ENCODE results near the gene SV2C. TPM values are rescaled to one million over a fixed set of nuclear protein-coding genes. Genes with fewer than 3 reads are reported as not detected.
"Not testable (repeated sequence)": the region's sequence is repeated elsewhere in the genome, so short reads cannot be mapped to it uniquely, and the experiment has no call there.

Gene SV2C
- polyA plus RNA-seq, 3 donors = 0.01 to 0.02 TPM; not detected in 1

DNA sequence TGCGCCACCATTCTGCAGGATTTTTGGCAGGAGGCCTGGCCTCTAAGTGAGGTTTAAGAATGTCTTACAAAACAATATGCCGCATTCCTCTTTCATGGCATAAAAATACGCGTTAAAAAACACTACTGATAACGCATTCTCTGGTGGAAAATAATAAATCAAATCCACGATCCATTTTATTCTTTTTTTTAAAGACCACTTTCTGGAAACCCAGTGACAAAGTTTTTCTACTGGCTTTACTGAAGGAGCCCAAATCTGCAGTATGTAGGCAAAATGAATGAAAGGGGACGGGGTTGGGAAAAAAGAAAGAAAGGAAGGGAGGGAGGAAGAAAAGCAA lies 2.0 kb downstream of the SV2C start:
- Mint-ChIP-seq H3K36me3 (no peaks in the 10 kb centered on the region), H3K27me3 (ENCODE audit: low read depth in 3 of 3) (peaks cover 65 to 80% (median 78%) of the 10 kb centered on the region in 3 donors), H3K4me3 (peak overlapping the region in 1 of 2 donors; percentile 82), H3K4me1 (peaks cover 27% of the 10 kb centered on the region), H3K27ac (no peak overlapping the region), H3K9me3 (peaks cover 0 to 25% (median 5%) of the 10 kb centered on the region in 7 donors)
- DNase-seq = no peak
- Histone ChIP-seq H3K9ac (ENCODE audit: insufficient read depth, low read length, poor library complexity, severe bottlenecking) (no peak overlapping the region), H3K79me2 (ENCODE audit: insufficient read depth, low read length) (no peaks in the 10 kb centered on the region), H3K36me3 (replicated peaks in 1 of 2; ENCODE audit: control insufficient read depth in 1 of 2, insufficient read depth in 2 of 2, low read length in 2 of 2) (no peaks in the 10 kb centered on the region), H3K9me3 (replicated peaks in 1 of 2; ENCODE audit: control insufficient read depth in 1 of 2, insufficient read depth in 1 of 2, low read length in 2 of 2) (peaks cover 0 to 31% of the 10 kb centered on the region in 2 donors), H2AFZ (ENCODE audit: insufficient read depth, low read depth, low read length, poor library complexity, severe bottlenecking) (no peak overlapping the region), H4K20me1 (ENCODE audit: insufficient read depth, low read length) (no peaks in the 10 kb centered on the region), H3K27me3 (ENCODE audit: control insufficient read depth in 2 of 2, insufficient read depth in 2 of 2, low read length in 2 of 2) (peaks cover 72 to 89% of the 10 kb centered on the region in 2 donors), H3K4me2 (replicated peaks; ENCODE audit: extremely low read depth, low read length, poor library complexity, severe bottlenecking) (no peak overlapping the region), H3K27ac (ENCODE audit: low read depth in 1 of 2, low read length in 2 of 2) (no peak overlapping the region), H3K4me3 (replicated peaks in 1 of 3; ENCODE audit: low read depth in 2 of 3, low read length in 3 of 3) (no peak overlapping the region), H3K4me1 (ENCODE audit: control insufficient read depth in 1 of 2, insufficient read depth in 2 of 2, low read length in 2 of 2) (peaks cover 3 to 9% of the 10 kb centered on the region in 2 donors)
- intact Hi-C loops (cut with micrococcal nuclease) = loop anchor here in 1 of 2 donors (10.0 kb wide), 1 partner anchor 170 kb away; no protein-coding TSS in a partner anchor
- no CpG with 5 or more reads among the region's 7 CpGs for WGBS (ENCODE audit: insufficient coverage)
- TF ChIP-seq, protein P1, sequence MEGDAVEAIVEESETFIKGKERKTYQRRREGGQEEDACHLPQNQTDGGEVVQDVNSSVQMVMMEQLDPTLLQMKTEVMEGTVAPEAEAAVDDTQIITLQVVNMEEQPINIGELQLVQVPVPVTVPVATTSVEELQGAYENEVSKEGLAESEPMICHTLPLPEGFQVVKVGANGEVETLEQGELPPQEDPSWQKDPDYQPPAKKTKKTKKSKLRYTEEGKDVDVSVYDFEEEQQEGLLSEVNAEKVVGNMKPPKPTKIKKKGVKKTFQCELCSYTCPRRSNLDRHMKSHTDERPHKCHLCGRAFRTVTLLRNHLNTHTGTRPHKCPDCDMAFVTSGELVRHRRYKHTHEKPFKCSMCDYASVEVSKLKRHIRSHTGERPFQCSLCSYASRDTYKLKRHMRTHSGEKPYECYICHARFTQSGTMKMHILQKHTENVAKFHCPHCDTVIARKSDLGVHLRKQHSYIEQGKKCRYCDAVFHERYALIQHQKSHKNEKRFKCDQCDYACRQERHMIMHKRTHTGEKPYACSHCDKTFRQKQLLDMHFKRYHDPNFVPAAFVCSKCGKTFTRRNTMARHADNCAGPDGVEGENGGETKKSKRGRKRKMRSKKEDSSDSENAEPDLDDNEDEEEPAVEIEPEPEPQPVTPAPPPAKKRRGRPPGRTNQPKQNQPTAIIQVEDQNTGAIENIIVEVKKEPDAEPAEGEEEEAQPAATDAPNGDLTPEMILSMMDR (IDR thresholded peaks at IDR 0.05) = no peak

DNA sequence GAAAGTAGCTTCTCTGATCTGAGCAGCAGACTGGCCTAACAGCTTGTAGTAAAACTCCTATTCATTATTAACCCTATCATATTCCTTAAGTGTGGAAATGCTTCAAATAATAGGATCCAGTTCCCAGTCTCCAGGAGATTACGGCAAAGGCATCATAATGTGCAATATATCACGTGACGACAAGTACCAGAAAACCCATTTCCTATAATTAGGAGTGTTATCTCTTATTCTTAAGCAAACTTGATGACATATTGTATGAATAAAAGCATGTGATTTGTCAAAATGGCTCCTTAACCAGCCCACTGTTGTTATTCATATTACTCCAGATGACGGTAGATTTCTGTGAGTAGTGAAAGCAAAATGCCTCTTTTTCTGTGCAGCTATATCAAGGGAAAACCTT lies 2.9 kb downstream of the SV2C start:
- Mint-ChIP-seq H3K36me3 (no peaks in the 10 kb centered on the region), H3K4me3 (peak overlapping the region in 1 of 2 donors; percentile 82), H3K27me3 (ENCODE audit: low read depth in 3 of 3) (peaks cover 58 to 72% (median 71%) of the 10 kb centered on the region in 3 donors), H3K27ac (no peak overlapping the region), H3K4me1 (peaks cover 27% of the 10 kb centered on the region), H3K9me3 (peaks cover 0 to 25% (median 5%) of the 10 kb centered on the region in 7 donors)
- Histone ChIP-seq H3K27ac (ENCODE audit: low read depth in 1 of 2, low read length in 2 of 2) (no peak overlapping the region), H3K27me3 (ENCODE audit: control insufficient read depth in 2 of 2, insufficient read depth in 2 of 2, low read length in 2 of 2) (peaks cover 67 to 82% of the 10 kb centered on the region in 2 donors), H4K20me1 (ENCODE audit: insufficient read depth, low read length) (no peaks in the 10 kb centered on the region), H3K79me2 (ENCODE audit: insufficient read depth, low read length) (no peaks in the 10 kb centered on the region), H2AFZ (ENCODE audit: insufficient read depth, low read depth, low read length, poor library complexity, severe bottlenecking) (no peak overlapping the region), H3K4me1 (ENCODE audit: control insufficient read depth in 1 of 2, insufficient read depth in 2 of 2, low read length in 2 of 2) (peaks cover 3 to 9% of the 10 kb centered on the region in 2 donors), H3K9ac (ENCODE audit: insufficient read depth, low read length, poor library complexity, severe bottlenecking) (no peak overlapping the region), H3K4me3 (replicated peaks in 1 of 3; ENCODE audit: low read depth in 2 of 3, low read length in 3 of 3) (no peak overlapping the region), H3K4me2 (replicated peaks; ENCODE audit: extremely low read depth, low read length, poor library complexity, severe bottlenecking) (no peak overlapping the region), H3K9me3 (replicated peaks in 1 of 2; ENCODE audit: control insufficient read depth in 1 of 2, insufficient read depth in 1 of 2, low read length in 2 of 2) (peaks cover 0 to 31% of the 10 kb centered on the region in 2 donors), H3K36me3 (replicated peaks in 1 of 2; ENCODE audit: control insufficient read depth in 1 of 2, insufficient read depth in 2 of 2, low read length in 2 of 2) (no peaks in the 10 kb centered on the region)
- intact Hi-C loops (cut with micrococcal nuclease) = loop anchor here in 1 of 2 donors (10.0 kb wide), 1 partner anchor 169 kb away; no protein-coding TSS in a partner anchor
- WGBS (ENCODE audit: insufficient coverage) = no CpG with 5 or more reads among the region's 4 CpGs
- DNase-seq = no peak
- TF ChIP-seq, protein P1 (IDR thresholded peaks at IDR 0.05) = no peak

DNA sequence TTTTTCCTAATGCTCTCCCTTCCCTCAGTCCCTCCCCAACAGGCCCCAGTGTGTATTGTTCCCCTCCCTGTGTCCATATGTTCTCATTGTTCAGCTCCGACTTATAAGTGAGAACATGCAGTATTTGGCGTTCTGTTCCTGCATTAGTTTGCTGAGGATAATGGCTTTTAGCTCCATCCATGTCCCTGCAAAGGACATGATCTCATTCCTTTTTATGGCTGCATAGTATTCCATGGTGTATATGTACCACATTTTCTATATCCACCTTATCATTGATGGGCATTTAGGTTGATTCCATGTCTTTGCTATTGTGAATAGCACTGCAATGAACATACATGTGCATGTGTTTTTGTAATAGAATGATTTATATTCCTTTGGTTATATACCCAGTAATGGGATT lies 6.0 kb downstream of the SV2C start:
- not testable (repeated sequence) for H3K4me1 ChIP-seq (ENCODE audit: control insufficient read depth in 1 of 2, insufficient read depth in 2 of 2, low read length in 2 of 2); H3K79me2 ChIP-seq (ENCODE audit: insufficient read depth, low read length); H3K27ac ChIP-seq (ENCODE audit: low read depth in 1 of 2, low read length in 2 of 2); H3K4me3 ChIP-seq (replicated peaks in 1 of 3; ENCODE audit: low read depth in 2 of 3, low read length in 3 of 3); H3K9ac ChIP-seq (ENCODE audit: insufficient read depth, low read length, poor library complexity, severe bottlenecking); H3K36me3 Mint-ChIP-seq; H3K4me3 Mint-ChIP-seq; H3K4me1 Mint-ChIP-seq; H3K9me3 Mint-ChIP-seq; DNase-seq; H4K20me1 ChIP-seq (ENCODE audit: insufficient read depth, low read length); H3K27ac Mint-ChIP-seq; H3K4me2 ChIP-seq (replicated peaks; ENCODE audit: extremely low read depth, low read length, poor library complexity, severe bottlenecking); H2AFZ ChIP-seq (ENCODE audit: insufficient read depth, low read depth, low read length, poor library complexity, severe bottlenecking); H3K36me3 ChIP-seq (replicated peaks in 1 of 2; ENCODE audit: control insufficient read depth in 1 of 2, insufficient read depth in 2 of 2, low read length in 2 of 2)
- Histone ChIP-seq H3K27me3 (ENCODE audit: control insufficient read depth in 2 of 2, insufficient read depth in 2 of 2, low read length in 2 of 2) (peaks cover 43 to 52% of the 10 kb centered on the region in 2 donors), H3K9me3 (replicated peaks in 1 of 2; ENCODE audit: control insufficient read depth in 1 of 2, insufficient read depth in 1 of 2, low read length in 2 of 2) (peaks cover 0 to 15% of the 10 kb centered on the region in 2 donors)
- no CpG with 5 or more reads among the region's 2 CpGs for WGBS (ENCODE audit: insufficient coverage)
- peaks cover 32 to 47% (median 46%) of the 10 kb centered on the region in 3 donors for H3K27me3 Mint-ChIP-seq (ENCODE audit: low read depth in 3 of 3)
- intact Hi-C loops (cut with micrococcal nuclease) = loop anchor here in 1 of 2 donors (10.0 kb wide), 1 partner anchor 166 kb away; no protein-coding TSS in a partner anchor

Measured in CD14-positive monocyte (primary cell).